WTC11 (cell line): Measurements from ENCODE around the gene TMEM131L. TPM values are rescaled to one million over a fixed set of nuclear protein-coding genes. Genes with fewer than 3 reads are reported as not detected.

Experiments used
- ATAC-seq: fragments of 200-7000 bp; cut with Tn5 transposase; 2 replicates; pipeline ENCODE4 v1.10.0; 2021; ENCODE audit warnings: mild to moderate bottlenecking, moderate library complexity
- CTCF ChIA-PET: fragments of 300-600 bp; sonication (Branson Sonifier 250); formaldehyde crosslinking; loops from one replicate; lab custom pipeline; 2021; ENCODE audit warnings: antibody characterized with exemption; lab: Charles Lee
- POLR2A ChIA-PET: fragments of 350-600 bp; sonication (Branson Sonifier 250); formaldehyde crosslinking; loops from one replicate; lab custom pipeline; 2021; ENCODE audit warnings: antibody characterized with exemption; lab: Charles Lee
- DNase-seq: peaks from one replicate; pipeline ENCODE4 v3.0.0; 2021; ENCODE audit warnings: low spot score
- H3K27ac Mint-ChIP-seq: 2 replicates; pipeline ENCODE4 v1.8.0; 2021; ENCODE audit warnings: mixed read lengths
- H3K27me3 Mint-ChIP-seq: 2 replicates; pipeline ENCODE4 v1.8.0; 2021; ENCODE audit warnings: low read depth, mild to moderate bottlenecking, moderate library complexity, mixed read lengths
- H3K36me3 Mint-ChIP-seq: 2 replicates; pipeline ENCODE4 v1.8.0; 2021; ENCODE audit warnings: mixed read lengths
- H3K4me1 Mint-ChIP-seq: 2 replicates; pipeline ENCODE4 v1.8.0; 2022; ENCODE audit warnings: mixed read lengths
- H3K4me3 Mint-ChIP-seq: 2 replicates; pipeline ENCODE4 v1.8.0; 2021; ENCODE audit warnings: mild to moderate bottlenecking, moderate library complexity, mixed read lengths
- H3K9me3 Mint-ChIP-seq: 2 replicates; pipeline ENCODE4 v1.8.0; 2021; ENCODE audit warnings: mixed read lengths
- ATF3 ChIP-seq: sonication (generic); formaldehyde crosslinking; conservative IDR thresholded peaks from 2 replicates; pipeline ENCODE4 v1.8.1; 2022; ENCODE audit warnings: mild to moderate bottlenecking, missing genetic modification reagents
- ATF6 ChIP-seq: sonication (generic); formaldehyde crosslinking; IDR thresholded peaks from 2 replicates; pipeline ENCODE4 v1.8.1; 2023; ENCODE audit warnings: mild to moderate bottlenecking, missing genetic modification reagents
- CBFB ChIP-seq: sonication (generic); formaldehyde crosslinking; IDR thresholded peaks from 2 replicates; pipeline ENCODE4 v1.8.1; 2022; ENCODE audit warnings: mild to moderate bottlenecking, low read depth, missing genetic modification reagents
- CREM ChIP-seq: sonication (generic); formaldehyde crosslinking; IDR thresholded peaks from 2 replicates; pipeline ENCODE4 v1.8.1; 2022; ENCODE audit warnings: mild to moderate bottlenecking, missing genetic modification reagents, moderate library complexity
- EMX1 ChIP-seq: fragments of 250-450 bp; sonication (Bioruptor Pico); IDR thresholded peaks from 2 replicates; pipeline ENCODE4 v1.8.0; 2021; ENCODE audit warnings: mild to moderate bottlenecking
- FOXJ3 ChIP-seq: sonication (generic); formaldehyde crosslinking; IDR thresholded peaks from 2 replicates; pipeline ENCODE4 v1.9.0; 2021; ENCODE audit warnings: missing genetic modification reagents, mild to moderate bottlenecking, borderline replicate concordance
- GTF2I ChIP-seq: fragments of 250-450 bp; sonication (Bioruptor Pico); conservative IDR thresholded peaks from 2 replicates; pipeline ENCODE4 v1.4.0; 2021; ENCODE audit warnings: mild to moderate bottlenecking
- HMGA2 ChIP-seq: fragments of 250-450 bp; sonication (Bioruptor Pico); IDR thresholded peaks from 2 replicates; pipeline ENCODE4 v1.4.0; 2021; ENCODE audit warnings: mild to moderate bottlenecking, moderate library complexity
- HMGXB4 ChIP-seq: sonication (generic); formaldehyde crosslinking; IDR thresholded peaks from 2 replicates; pipeline ENCODE4 v1.8.1; 2023; ENCODE audit warnings: mild to moderate bottlenecking, moderate library complexity, missing genetic modification reagents
- IRF2 ChIP-seq: sonication (generic); formaldehyde crosslinking; IDR thresholded peaks from 2 replicates; pipeline ENCODE4 v1.8.0; 2022; ENCODE audit warnings: low read depth, missing genetic modification reagents, borderline replicate concordance
- JAZF1 ChIP-seq: fragments of 250-450 bp; sonication (Bioruptor Pico); IDR thresholded peaks from 2 replicates; pipeline ENCODE4 v1.9.0; 2021; ENCODE audit warnings: moderate library complexity, mild to moderate bottlenecking, inconsistent platforms
- MAX ChIP-seq: sonication (generic); formaldehyde crosslinking; IDR thresholded peaks from 2 replicates; pipeline ENCODE4 v1.8.0; 2022; ENCODE audit warnings: mild to moderate bottlenecking, missing genetic modification reagents
- MXD4 ChIP-seq: fragments of 250-450 bp; sonication (Bioruptor Pico); IDR thresholded peaks from 2 replicates; pipeline ENCODE4 v1.8.0; 2021; ENCODE audit warnings: mild to moderate bottlenecking, moderate library complexity, borderline replicate concordance
- MYBL2 ChIP-seq: sonication (generic); formaldehyde crosslinking; IDR thresholded peaks from 2 replicates; pipeline ENCODE4 v1.8.1; 2023; ENCODE audit warnings: mild to moderate bottlenecking, moderate library complexity, missing genetic modification reagents
- NFYB ChIP-seq: sonication (generic); formaldehyde crosslinking; conservative IDR thresholded peaks from 2 replicates; pipeline ENCODE4 v1.8.0; 2022; ENCODE audit warnings: low read depth, missing genetic modification reagents
- PRRX2 ChIP-seq: fragments of 250-450 bp; sonication (Bioruptor Pico); IDR thresholded peaks from 2 replicates; pipeline ENCODE4 v1.8.0; 2021; ENCODE audit warnings: mild to moderate bottlenecking
- RORB ChIP-seq: fragments of 250-450 bp; sonication (Bioruptor Pico); IDR thresholded peaks from 2 replicates; pipeline ENCODE4 v1.9.0; 2021; ENCODE audit warnings: mild to moderate bottlenecking
- SMAD3 ChIP-seq: sonication (generic); formaldehyde crosslinking; IDR thresholded peaks from 2 replicates; pipeline ENCODE4 v1.8.0; 2022; ENCODE audit warnings: missing genetic modification reagents, mild to moderate bottlenecking, borderline replicate concordance
- TEAD4 ChIP-seq: sonication (generic); formaldehyde crosslinking; IDR thresholded peaks from 2 replicates; pipeline ENCODE4 v1.8.0; 2022; ENCODE audit warnings: mild to moderate bottlenecking, missing genetic modification reagents
- USF2 ChIP-seq: sonication (generic); formaldehyde crosslinking; IDR thresholded peaks from 2 replicates; pipeline ENCODE4 v1.8.1; 2023; ENCODE audit warnings: mild to moderate bottlenecking, missing genetic modification reagents, moderate library complexity
- ZBTB21 ChIP-seq: sonication (generic); formaldehyde crosslinking; IDR thresholded peaks from 2 replicates; pipeline ENCODE4 v1.8.1; 2023; ENCODE audit warnings: mild to moderate bottlenecking, missing genetic modification reagents, borderline replicate concordance
- ZNF232 ChIP-seq: sonication (generic); formaldehyde crosslinking; IDR thresholded peaks from 2 replicates; pipeline ENCODE4 v1.8.0; 2022; ENCODE audit warnings: mild to moderate bottlenecking, missing genetic modification reagents
- ZNF423 ChIP-seq: fragments of 250-450 bp; sonication (Bioruptor Pico); IDR thresholded peaks from 2 replicates; pipeline ENCODE4 v2.1.2; 2022; ENCODE audit warnings: mild to moderate bottlenecking, moderate library complexity
- ZNF671 ChIP-seq: fragments of 250-450 bp; sonication (Bioruptor Pico); IDR thresholded peaks from 2 replicates; pipeline ENCODE4 v1.8.0; 2021; ENCODE audit warnings: mild to moderate bottlenecking
- total RNA-seq: library from RNA; stranded (reverse); gene quantifications from 3 replicates; pipeline ENCODE4 v1.2.3, GENCODE V29; 2021
- TF ChIP-seq, protein P1 (sequence below): fragments of 200-600 bp; IDR thresholded peaks from 2 replicates; pipeline ENCODE4 v1.8.0; 2022; ENCODE audit warnings: antibody characterized with exemption
- TF ChIP-seq, protein P2 (sequence below): sonication (generic); formaldehyde crosslinking; IDR thresholded peaks from 2 replicates; pipeline ENCODE4 v1.8.0; 2022; ENCODE audit warnings: mild to moderate bottlenecking, missing genetic modification reagents

TMEM131L gene
- total RNA-seq, 1 experiment from 2014 or later, result 26.7 TPM

DNA sequence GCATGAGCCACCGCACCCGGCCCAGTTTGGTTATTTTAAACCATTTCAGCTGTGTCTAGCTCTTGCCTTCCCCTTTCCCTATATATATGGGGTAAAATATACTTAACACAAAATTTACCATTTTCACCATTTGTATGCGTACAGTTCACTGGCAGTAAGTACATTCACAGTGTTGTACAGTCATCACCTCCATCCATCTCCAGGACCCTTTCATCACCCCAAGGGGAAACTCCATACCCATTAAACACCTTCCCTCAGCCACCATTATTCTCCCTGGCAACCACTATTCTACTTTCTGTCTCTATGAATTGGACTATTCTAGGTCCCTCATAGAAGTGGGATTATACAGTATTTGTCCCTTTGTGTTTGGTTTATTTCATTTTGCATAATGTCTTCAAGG, 106.4 kb downstream of the TMEM131L start:
- CTCF ChIA-PET, result interaction anchor here (1.2 to 1.3 kb wide), 2 partner anchors 140 to 430 kb away, joined by 3 to 4 read pairs; no protein-coding TSS in a partner anchor
- Mint-ChIP-seq H3K9me3 (no peaks in the 10 kb centered on the region), H3K4me1 (peaks cover 13% of the 10 kb centered on the region), H3K27me3 (no peaks in the 10 kb centered on the region), H3K4me3 (no peak overlapping the region), H3K36me3 (peaks cover 3% of the 10 kb centered on the region; the same call in 1 of the 2 replicates), H3K27ac (no peak overlapping the region)
- ATAC-seq (no peak), DNase-seq (no peak)
- POLR2A ChIA-PET, result no interaction called here
- TF ChIP-seq ATF6 (CRISPR knock-in tag) (no peak), IRF2 (CRISPR knock-in tag) (no peak), ZNF232 (CRISPR knock-in tag) (no peak), SMAD3 (no peak), CREM (CRISPR knock-in tag) (no peak), EMX1 (CRISPR knock-in tag) (no peak), MAX (CRISPR knock-in tag) (no peak), GTF2I (CRISPR knock-in tag) (no peak), HMGA2 (CRISPR knock-in tag) (no peak), HMGXB4 (CRISPR knock-in tag) (no peak)
- TF ChIP-seq, protein P1, sequence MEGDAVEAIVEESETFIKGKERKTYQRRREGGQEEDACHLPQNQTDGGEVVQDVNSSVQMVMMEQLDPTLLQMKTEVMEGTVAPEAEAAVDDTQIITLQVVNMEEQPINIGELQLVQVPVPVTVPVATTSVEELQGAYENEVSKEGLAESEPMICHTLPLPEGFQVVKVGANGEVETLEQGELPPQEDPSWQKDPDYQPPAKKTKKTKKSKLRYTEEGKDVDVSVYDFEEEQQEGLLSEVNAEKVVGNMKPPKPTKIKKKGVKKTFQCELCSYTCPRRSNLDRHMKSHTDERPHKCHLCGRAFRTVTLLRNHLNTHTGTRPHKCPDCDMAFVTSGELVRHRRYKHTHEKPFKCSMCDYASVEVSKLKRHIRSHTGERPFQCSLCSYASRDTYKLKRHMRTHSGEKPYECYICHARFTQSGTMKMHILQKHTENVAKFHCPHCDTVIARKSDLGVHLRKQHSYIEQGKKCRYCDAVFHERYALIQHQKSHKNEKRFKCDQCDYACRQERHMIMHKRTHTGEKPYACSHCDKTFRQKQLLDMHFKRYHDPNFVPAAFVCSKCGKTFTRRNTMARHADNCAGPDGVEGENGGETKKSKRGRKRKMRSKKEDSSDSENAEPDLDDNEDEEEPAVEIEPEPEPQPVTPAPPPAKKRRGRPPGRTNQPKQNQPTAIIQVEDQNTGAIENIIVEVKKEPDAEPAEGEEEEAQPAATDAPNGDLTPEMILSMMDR, result no peak

DNA sequence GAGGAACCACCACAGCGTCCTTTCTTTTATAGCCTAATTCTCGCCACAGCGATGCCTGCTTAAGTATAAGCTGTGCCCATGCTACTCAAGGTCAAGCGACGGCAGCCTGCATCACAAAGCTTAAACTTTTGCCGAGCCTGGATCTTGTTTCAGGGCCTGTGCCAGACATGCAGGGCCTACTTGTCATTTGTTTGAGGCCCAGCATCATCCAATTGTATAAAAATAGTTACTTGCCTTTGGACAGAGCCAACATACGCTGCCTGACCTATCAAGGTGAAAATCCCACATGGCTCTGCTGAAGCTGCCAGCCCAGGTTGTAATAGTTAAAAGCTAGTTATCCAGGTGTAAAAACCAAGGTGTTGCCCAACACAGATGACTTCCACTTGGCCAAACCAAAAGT, 107.1 kb downstream of the TMEM131L start:
- H3K4me3 Mint-ChIP-seq, result no peak overlapping the region
- ATAC-seq (no peak), DNase-seq (no peak)
- POLR2A ChIA-PET, result interaction anchor here (0.5 kb wide), 1 partner anchor 213 kb away, joined by 3 read pairs; no protein-coding TSS in a partner anchor
- no peaks in the 10 kb centered on the region for H3K27me3 Mint-ChIP-seq
- TF ChIP-seq HMGXB4 (CRISPR knock-in tag), result no peak
- TF ChIP-seq FOXJ3 (CRISPR knock-in tag), result no peak
- no peak for TF ChIP-seq PRRX2 (CRISPR knock-in tag)
- TF ChIP-seq CBFB (CRISPR knock-in tag), result no peak
- TF ChIP-seq, protein P2, sequence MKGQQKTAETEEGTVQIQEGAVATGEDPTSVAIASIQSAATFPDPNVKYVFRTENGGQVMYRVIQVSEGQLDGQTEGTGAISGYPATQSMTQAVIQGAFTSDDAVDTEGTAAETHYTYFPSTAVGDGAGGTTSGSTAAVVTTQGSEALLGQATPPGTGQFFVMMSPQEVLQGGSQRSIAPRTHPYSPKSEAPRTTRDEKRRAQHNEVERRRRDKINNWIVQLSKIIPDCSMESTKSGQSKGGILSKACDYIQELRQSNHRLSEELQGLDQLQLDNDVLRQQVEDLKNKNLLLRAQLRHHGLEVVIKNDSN (CRISPR knock-in tag), result no peak
- no peak for TF ChIP-seq ZBTB21 (CRISPR knock-in tag)
- no peak for TF ChIP-seq MYBL2 (CRISPR knock-in tag)
- TF ChIP-seq RORB (CRISPR knock-in tag), result no peak
- no peak for TF ChIP-seq ATF3 (CRISPR knock-in tag)
- no peak for TF ChIP-seq ZNF671 (CRISPR knock-in tag)
- no peak for TF ChIP-seq TEAD4
- no peak for TF ChIP-seq ZNF423 (CRISPR knock-in tag)
- no peak for TF ChIP-seq JAZF1 (CRISPR knock-in tag)
- no peak for TF ChIP-seq USF2 (CRISPR knock-in tag)
- no peak for TF ChIP-seq MXD4 (CRISPR knock-in tag)
- no peak for TF ChIP-seq NFYB (CRISPR knock-in tag)
- TF ChIP-seq, all 79 proteins: peak for 0
- Mint-ChIP-seq H3K36me3 (peaks cover 3% of the 10 kb centered on the region; the same call in 1 of the 2 replicates), H3K4me1 (peaks cover 13% of the 10 kb centered on the region), H3K27ac (no peak overlapping the region), H3K9me3 (no peaks in the 10 kb centered on the region)
- CTCF ChIA-PET, result interaction anchor here (1.2 to 1.3 kb wide), 2 partner anchors 140 to 430 kb away, joined by 3 to 4 read pairs; no protein-coding TSS in a partner anchor
